Liver (tissue), 9 donors: ENCODE measurements around the gene GABRB1. TPM values are rescaled to one million over a fixed set of nuclear protein-coding genes. Genes with fewer than 3 reads are reported as not detected.

Source experiments
- DNase-seq: peaks from one replicate; pipeline ENCODE4 v3.0.0-alpha.2; 2017; ENCODE audit warnings: low spot score
- H3K27ac ChIP-seq, 2 donors: one replicate each; pipeline ENCODE4 v1.7.0; 2013; ENCODE audit warnings: inconsistent platforms in 2 of 2, low read length in 2 of 2, control low read depth in 1 of 2, low read depth in 1 of 2, mild to moderate bottlenecking in 1 of 2
- H3K27me3 ChIP-seq, 4 donors: one replicate each; pipeline versions ENCODE4 v1.6.1 to v1.7.0; 2013; ENCODE audit warnings: low read length in 3 of 4, inconsistent platforms in 1 of 4, mild to moderate bottlenecking in 1 of 4, moderate library complexity in 1 of 4; ENCODE audit not compliant: control insufficient read depth in 4 of 4, insufficient read depth in 4 of 4
- H3K36me3 ChIP-seq, 4 donors: one replicate each; pipeline versions ENCODE4 v1.6.1 to v1.7.0; 2013; ENCODE audit warnings: low read length in 3 of 4, mild to moderate bottlenecking in 3 of 4, low read depth in 1 of 4, moderate library complexity in 1 of 4; ENCODE audit not compliant: control insufficient read depth in 4 of 4, insufficient read depth in 3 of 4
- H3K4me1 ChIP-seq, 4 donors: one replicate each; pipeline versions ENCODE4 v1.6.1 to v1.7.0; 2013; ENCODE audit warnings: low read length in 3 of 4, mild to moderate bottlenecking in 3 of 4, moderate library complexity in 1 of 4; ENCODE audit not compliant: control insufficient read depth in 4 of 4, insufficient read depth in 4 of 4
- H3K4me3 ChIP-seq, 3 donors: one replicate each; pipeline versions ENCODE4 v1.6.1 to v1.7.0; 2013; ENCODE audit warnings: low read length in 3 of 3, control low read depth in 1 of 3, low read depth in 1 of 3, mild to moderate bottlenecking in 1 of 3
- H3K9ac ChIP-seq, 2 donors: one replicate each; pipeline ENCODE4 v1.7.0; 2013; ENCODE audit warnings: low read length in 2 of 2, mild to moderate bottlenecking in 2 of 2, moderate library complexity in 2 of 2, control low read depth in 1 of 2, low read depth in 1 of 2
- H3K9me3 ChIP-seq, 4 donors: one replicate each; pipeline versions ENCODE4 v1.6.1 to v1.7.0; 2013; ENCODE audit warnings: low read length in 3 of 4; ENCODE audit not compliant: control insufficient read depth in 4 of 4
- CTCF ChIP-seq: fragments of 150-350 bp; IDR thresholded peaks from 2 replicates; pipeline ENCODE4 v1.5.1; 2017; ENCODE audit warnings: improper control_type of control experiment, low read depth, low read length; ENCODE audit not compliant: missing input control
- EGR1 ChIP-seq, 2 donors: IDR thresholded peaks; 2 replicates each; pipeline ENCODE4 v1.6.1; 2016 to 2018; ENCODE audit warnings: antibody characterized with exemption in 2 of 2, low read depth in 2 of 2
- FOXA1 ChIP-seq: IDR thresholded peaks from 2 replicates; pipeline ENCODE4 v1.6.1; 2016; ENCODE audit warnings: antibody characterized with exemption
- FOXA2 ChIP-seq: IDR thresholded peaks from 2 replicates; pipeline ENCODE4 v1.6.1; 2016; ENCODE audit warnings: antibody characterized with exemption
- GABPA ChIP-seq, 2 donors: IDR thresholded peaks in 1 of 2; conservative IDR thresholded peaks in 1 of 2; 2 replicates each; pipeline ENCODE4 v1.6.1; 2016; ENCODE audit warnings: antibody characterized with exemption in 2 of 2, mild to moderate bottlenecking in 1 of 2, moderate library complexity in 1 of 2
- HNF4A ChIP-seq, 2 donors: conservative IDR thresholded peaks; 2 replicates each; pipeline ENCODE4 v1.6.1; 2016; ENCODE audit warnings: antibody characterized with exemption in 2 of 2, mild to moderate bottlenecking in 2 of 2
- HNF4G ChIP-seq: IDR thresholded peaks from 2 replicates; pipeline ENCODE4 v1.6.1; 2016; ENCODE audit warnings: antibody characterized with exemption
- JUND ChIP-seq, 2 donors: IDR thresholded peaks; 2 replicates each; pipeline ENCODE4 v1.6.1; 2016; ENCODE audit warnings: antibody characterized with exemption in 2 of 2
- MAX ChIP-seq: IDR thresholded peaks from 2 replicates; pipeline ENCODE4 v1.6.1; 2016; ENCODE audit warnings: antibody characterized with exemption
- NR2F2 ChIP-seq: IDR thresholded peaks from 2 replicates; pipeline ENCODE4 v1.6.1; 2016; ENCODE audit warnings: antibody characterized with exemption
- RAD21 ChIP-seq, 2 donors: IDR thresholded peaks; 2 replicates each; pipeline ENCODE4 v1.6.1; 2016; ENCODE audit warnings: antibody characterized with exemption in 2 of 2, mild to moderate bottlenecking in 2 of 2
- REST ChIP-seq: IDR thresholded peaks from 2 replicates; pipeline ENCODE4 v1.6.1; 2016; ENCODE audit warnings: antibody characterized with exemption, mild to moderate bottlenecking
- RXRA ChIP-seq, 2 donors: IDR thresholded peaks; 2 replicates each; pipeline ENCODE4 v1.6.1; 2017 to 2018; ENCODE audit warnings: antibody characterized with exemption in 2 of 2, mild to moderate bottlenecking in 1 of 2
- SP1 ChIP-seq: IDR thresholded peaks from 2 replicates; pipeline ENCODE4 v1.6.1; 2018; ENCODE audit warnings: antibody characterized with exemption, mild to moderate bottlenecking
- TAF1 ChIP-seq: conservative IDR thresholded peaks from 2 replicates; pipeline ENCODE4 v1.6.1; 2016; ENCODE audit warnings: antibody characterized with exemption, mild to moderate bottlenecking
- YY1 ChIP-seq: IDR thresholded peaks from 2 replicates; pipeline ENCODE4 v1.6.1; 2016; ENCODE audit warnings: antibody characterized with exemption, mild to moderate bottlenecking
- WGBS: extraction: QIAGEN DNeasy Blood & Tissue Kit; methylation state at CpG from one replicate; pipeline ENCODE4 v1.1.7; 2013; 5-methylcytosine and 5-hydroxymethylcytosine counted together
- polyA plus RNA-seq, 2 donors: library from polyadenylated mRNA; stranded (reverse) in 1 of 2; unstranded in 1 of 2; fragments of 200-250 nt in 1 of 2; fragments of >200 nt in 1 of 2; fragmentation: Nextera tagmentation in 1 of 2; extraction: Ambion mirVana in 1 of 2; gene quantifications; one replicate each; pipeline versions ENCODE4 v1.2.1 to v1.2.3, GENCODE V29; 2013 to 2015
- total RNA-seq, 2 donors: library from RNA; depleted of rRNA; stranded (reverse); fragments of >200 nt; gene quantifications; one replicate each; pipeline ENCODE4 v1.2.3, GENCODE V29; 2014
- TF ChIP-seq, protein P1 (sequence below): IDR thresholded peaks from 2 replicates; pipeline ENCODE4 v1.6.1; 2016; ENCODE audit warnings: antibody characterized with exemption
- TF ChIP-seq, protein P2 (sequence below): IDR thresholded peaks from 2 replicates; pipeline ENCODE4 v1.6.1; 2016; ENCODE audit warnings: antibody characterized with exemption
- donor health status: healthy.
- donor health status: healthy.
- donor health status: healthy.
- donor health status: healthy.
- donor health status: healthy.

GABRB1 gene
- total and polyA plus RNA-seq, 4 donors: 0.17 to 1.3 TPM; not detected in 2

- Histone ChIP-seq H3K27me3 (peaks cover 0 to 17% (median 1%) of the 10 kb centered on the region in 4 donors), H3K9ac (no peak overlapping the region), H3K36me3 (no peaks in the 10 kb centered on the region), H3K4me1 (no peaks in the 10 kb centered on the region), H3K27ac (no peak overlapping the region), H3K9me3 (peaks cover 0 to 2% (median 0%) of the 10 kb centered on the region in 4 donors), H3K4me3 (no peak overlapping the region)
- no peak for DNase-seq
- WGBS: 61% methylated on average over 4 of the region's 4 CpGs
- TF ChIP-seq REST: no peak
- TF ChIP-seq CTCF: no peak
- no peak for TF ChIP-seq RXRA (IDR thresholded peaks at IDR 0.05)
- TF ChIP-seq, protein P1, sequence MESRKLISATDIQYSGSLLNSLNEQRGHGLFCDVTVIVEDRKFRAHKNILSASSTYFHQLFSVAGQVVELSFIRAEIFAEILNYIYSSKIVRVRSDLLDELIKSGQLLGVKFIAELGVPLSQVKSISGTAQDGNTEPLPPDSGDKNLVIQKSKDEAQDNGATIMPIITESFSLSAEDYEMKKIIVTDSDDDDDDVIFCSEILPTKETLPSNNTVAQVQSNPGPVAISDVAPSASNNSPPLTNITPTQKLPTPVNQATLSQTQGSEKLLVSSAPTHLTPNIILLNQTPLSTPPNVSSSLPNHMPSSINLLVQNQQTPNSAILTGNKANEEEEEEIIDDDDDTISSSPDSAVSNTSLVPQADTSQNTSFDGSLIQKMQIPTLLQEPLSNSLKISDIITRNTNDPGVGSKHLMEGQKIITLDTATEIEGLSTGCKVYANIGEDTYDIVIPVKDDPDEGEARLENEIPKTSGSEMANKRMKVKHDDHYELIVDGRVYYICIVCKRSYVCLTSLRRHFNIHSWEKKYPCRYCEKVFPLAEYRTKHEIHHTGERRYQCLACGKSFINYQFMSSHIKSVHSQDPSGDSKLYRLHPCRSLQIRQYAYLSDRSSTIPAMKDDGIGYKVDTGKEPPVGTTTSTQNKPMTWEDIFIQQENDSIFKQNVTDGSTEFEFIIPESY: no peak
- no peak for TF ChIP-seq HNF4A (conservative IDR thresholded peaks at IDR 0.05)
- no peak for TF ChIP-seq HNF4G
- TF ChIP-seq FOXA1: no peak
- TF ChIP-seq SP1: no peak
- no peak for TF ChIP-seq MAX
- no peak for TF ChIP-seq GABPA (IDR thresholded peaks at IDR 0.05 in 1 of 2, conservative IDR thresholded peaks at IDR 0.05 in 1 of 2)
- TF ChIP-seq JUND (IDR thresholded peaks at IDR 0.05): no peak
- no peak for TF ChIP-seq FOXA2
- no peak for TF ChIP-seq YY1
- no peak for TF ChIP-seq NR2F2
- no peak for TF ChIP-seq EGR1 (IDR thresholded peaks at IDR 0.05; ENCODE audit: low read depth in 2 of 2)
- TF ChIP-seq, protein P2, sequence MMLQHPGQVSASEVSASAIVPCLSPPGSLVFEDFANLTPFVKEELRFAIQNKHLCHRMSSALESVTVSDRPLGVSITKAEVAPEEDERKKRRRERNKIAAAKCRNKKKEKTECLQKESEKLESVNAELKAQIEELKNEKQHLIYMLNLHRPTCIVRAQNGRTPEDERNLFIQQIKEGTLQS: no peak
- no peak for TF ChIP-seq TAF1
- TF ChIP-seq RAD21 (IDR thresholded peaks at IDR 0.05): no peak
Observed at GRCh38 chr4:47359891-47360290, 328.5 kb downstream of the GABRB1 start.
